ENCODE data around the gene HDAC9. TPM values are rescaled to one million over a fixed set of nuclear protein-coding genes. Genes with fewer than 3 reads are reported as not detected.

HDAC9 gene
- total and polyA plus RNA-seq, 2 experiments from 2014 or later: 32.7 to 101 TPM

- no peak overlapping the region for H3K27ac ChIP-seq
- H3K4me1 ChIP-seq (ENCODE audit: low read depth): no peaks in the 10 kb centered on the region
- no peak overlapping the region for H3K4me3 ChIP-seq
- no peaks in the 10 kb centered on the region for H3K9me3 ChIP-seq (ENCODE audit: low read depth)
- no peaks in the 10 kb centered on the region for H3K27me3 ChIP-seq
- TF ChIP-seq CTCF (IDR thresholded peaks at IDR 0.05; ENCODE audit: low read depth, low read length): no peak
- peak in 1 of 2 donors; percentile 31 for DNase-seq (ENCODE audit: low read depth in 1 of 2, low spot score in 1 of 2)
- no peaks in the 10 kb centered on the region for H3K36me3 ChIP-seq
Observed at GRCh38 chr7:18458830-18459229, 36.7 kb upstream of the HDAC9 start.

GRCh38 chr7:18459484-18460245 lies 35.9 kb upstream of the HDAC9 start:
- Histone ChIP-seq H3K4me3 (no peak overlapping the region), H3K36me3 (no peaks in the 10 kb centered on the region), H3K27ac (no peak overlapping the region), H3K4me1 (ENCODE audit: low read depth) (no peaks in the 10 kb centered on the region), H3K9me3 (ENCODE audit: low read depth) (no peaks in the 10 kb centered on the region), H3K27me3 (no peaks in the 10 kb centered on the region)
- DNase-seq (ENCODE audit: low read depth in 1 of 2, low spot score in 1 of 2): no peak
- TF ChIP-seq CTCF (IDR thresholded peaks at IDR 0.05; ENCODE audit: low read depth, low read length): no peak

GRCh38 chr7:18461785-18462467 lies 33.6 kb upstream of the HDAC9 start:
- H3K27ac ChIP-seq: no peak overlapping the region
- no peak for TF ChIP-seq CTCF (IDR thresholded peaks at IDR 0.05; ENCODE audit: low read depth, low read length)

GRCh38 chr7:18464830-18465229 lies 30.7 kb upstream of the HDAC9 start:
- no peak for TF ChIP-seq CTCF (IDR thresholded peaks at IDR 0.05; ENCODE audit: low read depth, low read length)
- no peak overlapping the region for H3K27ac ChIP-seq
- no peaks in the 10 kb centered on the region for H3K4me1 ChIP-seq (ENCODE audit: low read depth)
- H3K27me3 ChIP-seq: no peaks in the 10 kb centered on the region
- no peak for DNase-seq (ENCODE audit: low read depth in 1 of 2, low spot score in 1 of 2)
- H3K4me3 ChIP-seq: no peak overlapping the region
- no peaks in the 10 kb centered on the region for H3K9me3 ChIP-seq (ENCODE audit: low read depth)
- H3K36me3 ChIP-seq: no peaks in the 10 kb centered on the region

More at GRCh38 chr7:18461785-18462467, 33.6 kb upstream of the HDAC9 start:
- Histone ChIP-seq H3K4me1 (ENCODE audit: low read depth) (no peaks in the 10 kb centered on the region), H3K4me3 (no peak overlapping the region), H3K36me3 (no peaks in the 10 kb centered on the region), H3K27me3 (no peaks in the 10 kb centered on the region), H3K9me3 (ENCODE audit: low read depth) (no peaks in the 10 kb centered on the region)
- no peak for DNase-seq (ENCODE audit: low read depth in 1 of 2, low spot score in 1 of 2)

- Histone ChIP-seq H3K9me3 (ENCODE audit: low read depth) (no peaks in the 10 kb centered on the region), H3K4me1 (ENCODE audit: low read depth) (no peaks in the 10 kb centered on the region), H3K36me3 (no peaks in the 10 kb centered on the region), H3K27ac (no peak overlapping the region), H3K27me3 (no peaks in the 10 kb centered on the region), H3K4me3 (no peak overlapping the region)
- TF ChIP-seq CTCF (IDR thresholded peaks at IDR 0.05; ENCODE audit: low read depth, low read length): no peak
- no peak for DNase-seq (ENCODE audit: low read depth in 1 of 2, low spot score in 1 of 2)
Observed at GRCh38 chr7:18467011-18467410, 28.5 kb upstream of the HDAC9 start.
